GM12872 (cell line): ENCODE results near the gene CC2D2A.

Experiments used
- CTCF ChIP-seq: IDR thresholded peaks from 3 replicates; pipeline ENCODE4 v1.5.1; 2011; ENCODE audit warnings: low read depth, mild to moderate bottlenecking, low read length, moderate library complexity; ENCODE audit not compliant: insufficient read depth

Gene CC2D2A

GRCh38 chr4:15501941-15502340 is 32.3 kb downstream of the CC2D2A start:
- TF ChIP-seq CTCF: no peak

GRCh38 chr4:15502384-15502783 is 32.7 kb downstream of the CC2D2A start:
- TF ChIP-seq CTCF: no peak

GRCh38 chr4:15504041-15504440 is 34.4 kb downstream of the CC2D2A start:
- no peak for TF ChIP-seq CTCF

- no peak for TF ChIP-seq CTCF
These were observed 36.8 kb downstream of the CC2D2A start for GRCh38 chr4:15506464-15506863.

- TF ChIP-seq CTCF: no peak
These were observed 38.0 kb downstream of the CC2D2A start for GRCh38 chr4:15507679-15508078.

- no peak for TF ChIP-seq CTCF
These were observed 41.3 kb downstream of the CC2D2A start for GRCh38 chr4:15510961-15511360.

- TF ChIP-seq CTCF: no peak
These were observed 43.9 kb downstream of the CC2D2A start for GRCh38 chr4:15513545-15513944.

- no peak for TF ChIP-seq CTCF
These were observed 45.4 kb downstream of the CC2D2A start for GRCh38 chr4:15515106-15515505.
